Activated CD4-positive, alpha-beta T cell treated with anti-CD3 and anti-CD28 coated beads, Interleukin-2, amount 50 U/mL, for 24 hours (primary cell): ENCODE measurements around the gene ARHGEF16.

ENCODE experiments used
- DNase-seq, 2 donors: peaks; one replicate each; pipeline ENCODE4 v3.0.0-alpha.2; 2020; ENCODE audit warnings: low read depth in 1 of 2, low spot score in 1 of 2

The ARHGEF16 gene

GRCh38 chr1:3436451-3436850 lies 18.0 kb upstream of the ARHGEF16 start:
- DNase-seq: no peak

- DNase-seq: no peak
Measured at GRCh38 chr1:3436901-3437300, 17.6 kb upstream of the ARHGEF16 start.

GRCh38 chr1:3438661-3439180 lies 15.7 kb upstream of the ARHGEF16 start:
- DNase-seq: no peak

GRCh38 chr1:3439346-3440299 lies 14.8 kb upstream of the ARHGEF16 start:
- no peak for DNase-seq

GRCh38 chr1:3440300-3440681 lies 14.2 kb upstream of the ARHGEF16 start:
- DNase-seq: no peak

- no peak for DNase-seq
Measured at GRCh38 chr1:3440711-3441409, 13.6 kb upstream of the ARHGEF16 start.

GRCh38 chr1:3441410-3441847 lies 13.0 kb upstream of the ARHGEF16 start:
- DNase-seq: no peak

GRCh38 chr1:3441880-3442279 lies 12.6 kb upstream of the ARHGEF16 start:
- DNase-seq: no peak

- DNase-seq: no peak
Measured at GRCh38 chr1:3442331-3442730, 12.1 kb upstream of the ARHGEF16 start.

GRCh38 chr1:3442901-3443300 lies 11.6 kb upstream of the ARHGEF16 start:
- DNase-seq: no peak

GRCh38 chr1:3443807-3444206 lies 10.7 kb upstream of the ARHGEF16 start:
- no peak for DNase-seq

- no peak for DNase-seq
Measured at GRCh38 chr1:3444298-3444697, 10.2 kb upstream of the ARHGEF16 start.

GRCh38 chr1:3444736-3445135 lies 9.7 kb upstream of the ARHGEF16 start:
- DNase-seq: no peak

GRCh38 chr1:3450202-3450863 lies 4.1 kb upstream of the ARHGEF16 start:
- DNase-seq: no peak

GRCh38 chr1:3450983-3451382 lies 3.5 kb upstream of the ARHGEF16 start:
- no peak for DNase-seq

GRCh38 chr1:3451994-3452865 lies 2.2 kb upstream of the ARHGEF16 start:
- DNase-seq: no peak

- DNase-seq: no peak
Measured at GRCh38 chr1:3452866-3453175, 1.6 kb upstream of the ARHGEF16 start.

- peak; percentile 52 to 57 for DNase-seq
Measured at GRCh38 chr1:3453203-3453761, 1.2 kb upstream of the ARHGEF16 start.

- DNase-seq: no peak
Measured at GRCh38 chr1:3454811-3455618, 550 bp downstream of the ARHGEF16 start.
